WTC11 (cell line): ENCODE results near the gene COL16A1.

Source experiments
- NR2C2 ChIP-seq: sonication (generic); formaldehyde crosslinking; IDR thresholded peaks from 2 replicates; pipeline ENCODE4 v1.8.0; 2022; ENCODE audit warnings: mild to moderate bottlenecking, missing genetic modification reagents
- RELA ChIP-seq: sonication (generic); formaldehyde crosslinking; IDR thresholded peaks from 2 replicates; pipeline ENCODE4 v1.8.1; 2022; ENCODE audit warnings: missing genetic modification reagents, mild to moderate bottlenecking, borderline replicate concordance
- SP1 ChIP-seq: sonication (generic); formaldehyde crosslinking; conservative IDR thresholded peaks from 2 replicates; pipeline ENCODE4 v1.8.1; 2022; ENCODE audit warnings: missing genetic modification reagents
- TF ChIP-seq, protein P1 (sequence below): fragments of 200-600 bp; IDR thresholded peaks from 2 replicates; pipeline ENCODE4 v1.8.0; 2022; ENCODE audit warnings: antibody characterized with exemption
- TF ChIP-seq, protein P2 (sequence below): sonication (generic); formaldehyde crosslinking; IDR thresholded peaks from 2 replicates; pipeline ENCODE4 v1.8.0; 2022; ENCODE audit warnings: mild to moderate bottlenecking, missing genetic modification reagents
- TF ChIP-seq, protein P3 (sequence below): fragments of 250-450 bp; sonication (Bioruptor Pico); IDR thresholded peaks from 2 replicates; pipeline ENCODE4 v1.9.0; 2021; ENCODE audit warnings: mild to moderate bottlenecking
- TF ChIP-seq, protein P4 (sequence below): sonication (generic); formaldehyde crosslinking; IDR thresholded peaks from 2 replicates; pipeline ENCODE4 v1.8.0; 2022; ENCODE audit warnings: mild to moderate bottlenecking, missing genetic modification reagents
- TF ChIP-seq, protein P5 (sequence below): sonication (generic); formaldehyde crosslinking; IDR thresholded peaks from 2 replicates; pipeline ENCODE4 v1.8.1; 2023; ENCODE audit warnings: mild to moderate bottlenecking, missing genetic modification reagents
- TF ChIP-seq, protein P6 (sequence below): sonication (generic); formaldehyde crosslinking; conservative IDR thresholded peaks from 2 replicates; pipeline ENCODE4 v1.8.1; 2022; ENCODE audit warnings: mild to moderate bottlenecking, missing genetic modification reagents

DNA sequence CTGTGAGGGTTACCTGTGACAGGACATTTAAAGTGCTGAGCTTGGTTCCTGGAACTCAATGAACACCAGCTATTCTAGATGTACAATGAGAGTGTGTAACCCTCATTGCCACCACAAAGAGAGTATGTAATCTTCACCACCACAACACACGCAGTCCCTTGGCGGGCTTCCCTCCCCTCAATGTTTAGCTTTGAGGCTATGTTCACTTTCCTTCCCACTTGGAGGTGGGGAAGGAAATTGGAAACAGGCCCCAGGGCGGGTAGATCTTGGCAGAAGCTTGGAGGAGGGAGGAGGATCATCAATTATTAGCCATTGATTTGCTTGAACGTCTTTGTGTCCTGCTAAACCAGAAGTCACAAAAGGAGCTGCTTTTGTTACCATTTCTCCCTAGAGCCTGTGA, 8.3 kb upstream of the COL16A1 start:
- TF ChIP-seq, protein P1, sequence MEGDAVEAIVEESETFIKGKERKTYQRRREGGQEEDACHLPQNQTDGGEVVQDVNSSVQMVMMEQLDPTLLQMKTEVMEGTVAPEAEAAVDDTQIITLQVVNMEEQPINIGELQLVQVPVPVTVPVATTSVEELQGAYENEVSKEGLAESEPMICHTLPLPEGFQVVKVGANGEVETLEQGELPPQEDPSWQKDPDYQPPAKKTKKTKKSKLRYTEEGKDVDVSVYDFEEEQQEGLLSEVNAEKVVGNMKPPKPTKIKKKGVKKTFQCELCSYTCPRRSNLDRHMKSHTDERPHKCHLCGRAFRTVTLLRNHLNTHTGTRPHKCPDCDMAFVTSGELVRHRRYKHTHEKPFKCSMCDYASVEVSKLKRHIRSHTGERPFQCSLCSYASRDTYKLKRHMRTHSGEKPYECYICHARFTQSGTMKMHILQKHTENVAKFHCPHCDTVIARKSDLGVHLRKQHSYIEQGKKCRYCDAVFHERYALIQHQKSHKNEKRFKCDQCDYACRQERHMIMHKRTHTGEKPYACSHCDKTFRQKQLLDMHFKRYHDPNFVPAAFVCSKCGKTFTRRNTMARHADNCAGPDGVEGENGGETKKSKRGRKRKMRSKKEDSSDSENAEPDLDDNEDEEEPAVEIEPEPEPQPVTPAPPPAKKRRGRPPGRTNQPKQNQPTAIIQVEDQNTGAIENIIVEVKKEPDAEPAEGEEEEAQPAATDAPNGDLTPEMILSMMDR = no peak
- TF ChIP-seq, protein P2, sequence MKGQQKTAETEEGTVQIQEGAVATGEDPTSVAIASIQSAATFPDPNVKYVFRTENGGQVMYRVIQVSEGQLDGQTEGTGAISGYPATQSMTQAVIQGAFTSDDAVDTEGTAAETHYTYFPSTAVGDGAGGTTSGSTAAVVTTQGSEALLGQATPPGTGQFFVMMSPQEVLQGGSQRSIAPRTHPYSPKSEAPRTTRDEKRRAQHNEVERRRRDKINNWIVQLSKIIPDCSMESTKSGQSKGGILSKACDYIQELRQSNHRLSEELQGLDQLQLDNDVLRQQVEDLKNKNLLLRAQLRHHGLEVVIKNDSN = no peak
- TF ChIP-seq SP1 = no peak
- no peak for TF ChIP-seq RELA (CRISPR knock-in tag)
- TF ChIP-seq, protein P3, sequence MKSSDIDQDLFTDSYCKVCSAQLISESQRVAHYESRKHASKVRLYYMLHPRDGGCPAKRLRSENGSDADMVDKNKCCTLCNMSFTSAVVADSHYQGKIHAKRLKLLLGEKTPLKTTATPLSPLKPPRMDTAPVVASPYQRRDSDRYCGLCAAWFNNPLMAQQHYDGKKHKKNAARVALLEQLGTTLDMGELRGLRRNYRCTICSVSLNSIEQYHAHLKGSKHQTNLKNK = no peak
- no peak for TF ChIP-seq NR2C2
- TF ChIP-seq, protein P4, sequence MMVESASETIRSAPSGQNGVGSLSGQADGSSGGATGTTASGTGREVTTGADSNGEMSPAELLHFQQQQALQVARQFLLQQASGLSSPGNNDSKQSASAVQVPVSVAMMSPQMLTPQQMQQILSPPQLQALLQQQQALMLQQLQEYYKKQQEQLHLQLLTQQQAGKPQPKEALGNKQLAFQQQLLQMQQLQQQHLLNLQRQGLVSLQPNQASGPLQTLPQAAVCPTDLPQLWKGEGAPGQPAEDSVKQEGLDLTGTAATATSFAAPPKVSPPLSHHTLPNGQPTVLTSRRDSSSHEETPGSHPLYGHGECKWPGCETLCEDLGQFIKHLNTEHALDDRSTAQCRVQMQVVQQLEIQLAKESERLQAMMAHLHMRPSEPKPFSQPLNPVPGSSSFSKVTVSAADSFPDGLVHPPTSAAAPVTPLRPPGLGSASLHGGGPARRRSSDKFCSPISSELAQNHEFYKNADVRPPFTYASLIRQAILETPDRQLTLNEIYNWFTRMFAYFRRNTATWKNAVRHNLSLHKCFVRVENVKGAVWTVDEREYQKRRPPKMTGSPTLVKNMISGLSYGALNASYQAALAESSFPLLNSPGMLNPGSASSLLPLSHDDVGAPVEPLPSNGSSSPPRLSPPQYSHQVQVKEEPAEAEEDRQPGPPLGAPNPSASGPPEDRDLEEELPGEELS (CRISPR knock-in tag) = no peak
- TF ChIP-seq, protein P5, sequence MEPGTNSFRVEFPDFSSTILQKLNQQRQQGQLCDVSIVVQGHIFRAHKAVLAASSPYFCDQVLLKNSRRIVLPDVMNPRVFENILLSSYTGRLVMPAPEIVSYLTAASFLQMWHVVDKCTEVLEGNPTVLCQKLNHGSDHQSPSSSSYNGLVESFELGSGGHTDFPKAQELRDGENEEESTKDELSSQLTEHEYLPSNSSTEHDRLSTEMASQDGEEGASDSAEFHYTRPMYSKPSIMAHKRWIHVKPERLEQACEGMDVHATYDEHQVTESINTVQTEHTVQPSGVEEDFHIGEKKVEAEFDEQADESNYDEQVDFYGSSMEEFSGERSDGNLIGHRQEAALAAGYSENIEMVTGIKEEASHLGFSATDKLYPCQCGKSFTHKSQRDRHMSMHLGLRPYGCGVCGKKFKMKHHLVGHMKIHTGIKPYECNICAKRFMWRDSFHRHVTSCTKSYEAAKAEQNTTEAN (CRISPR knock-in tag) = no peak
- TF ChIP-seq, protein P6, sequence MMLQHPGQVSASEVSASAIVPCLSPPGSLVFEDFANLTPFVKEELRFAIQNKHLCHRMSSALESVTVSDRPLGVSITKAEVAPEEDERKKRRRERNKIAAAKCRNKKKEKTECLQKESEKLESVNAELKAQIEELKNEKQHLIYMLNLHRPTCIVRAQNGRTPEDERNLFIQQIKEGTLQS (CRISPR knock-in tag) = no peak
